Stimulated activated CD8-positive, alpha-beta memory T cell treated with anti-CD3 and anti-CD28 coated beads, Interleukin-15, amount 100 ng/mL, for 48 hours (primary cell): ENCODE results near the gene USP6NL.
A peak's percentile ranks its signal among the peaks of the same experiment; 100 is the strongest.
"Not testable (repeated sequence)": the region's sequence is repeated elsewhere in the genome, so short reads cannot be mapped to it uniquely, and the experiment has no call there.

Experiments
- DNase-seq, 2 donors: peaks; one replicate each; pipeline ENCODE4 v3.0.0-alpha.2; 2020; ENCODE audit warnings: low read depth in 2 of 2

USP6NL gene

DNA sequence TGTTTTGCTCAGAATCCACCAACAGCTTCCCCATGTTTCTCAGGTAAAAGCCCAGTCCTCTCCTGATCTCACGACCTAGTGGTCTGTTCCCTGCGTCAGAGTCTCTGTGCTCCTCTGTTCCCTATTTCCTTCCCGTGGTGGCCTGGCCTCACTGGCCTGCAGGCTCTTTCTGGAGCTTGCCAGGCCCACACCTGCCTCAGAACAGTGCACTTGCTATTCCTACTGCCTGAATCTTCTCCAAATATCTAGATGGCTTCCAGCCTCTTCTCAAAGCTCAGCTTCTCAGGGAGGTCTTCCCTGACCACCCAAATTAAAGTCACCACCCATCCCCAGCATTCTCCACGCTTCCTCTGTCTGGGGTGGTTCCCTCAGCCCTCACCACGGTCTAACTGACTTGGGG is 165.3 kb downstream of the USP6NL start:
- DNase-seq = no peak

DNA sequence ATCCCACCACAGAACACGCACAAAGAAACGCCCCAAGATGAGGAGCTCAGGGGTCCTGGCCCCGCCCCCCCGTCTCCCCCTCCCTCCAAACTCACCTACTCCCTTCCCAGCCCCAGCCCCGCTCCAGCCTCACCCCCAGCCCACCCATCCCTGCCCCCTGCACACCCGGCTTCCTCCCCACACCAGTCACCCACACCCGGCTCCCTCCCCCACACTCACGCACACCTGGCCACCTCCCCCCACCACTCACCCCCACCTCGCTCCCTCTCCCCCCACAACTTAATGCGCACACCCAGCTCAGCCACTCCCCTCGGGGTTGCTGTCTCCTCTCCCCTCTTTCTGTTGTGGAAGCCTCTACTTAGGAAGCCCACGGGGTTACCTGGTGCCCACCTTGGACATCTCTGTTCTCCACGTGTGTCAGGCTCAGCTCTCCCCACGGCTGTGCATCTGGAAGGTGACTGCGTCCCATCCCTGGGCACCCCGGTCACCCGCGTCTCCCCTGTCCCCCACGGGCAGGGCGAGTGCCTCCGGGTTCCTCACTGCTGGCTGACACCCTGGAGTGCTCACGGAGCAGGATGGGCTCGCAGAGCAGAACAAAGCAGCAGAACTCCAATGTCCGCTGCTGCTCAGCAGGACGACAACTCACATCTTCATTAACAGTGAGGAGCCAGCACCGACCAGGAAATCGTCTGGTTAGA is 166.8 kb downstream of the USP6NL start:
- DNase-seq = no peak

DNA sequence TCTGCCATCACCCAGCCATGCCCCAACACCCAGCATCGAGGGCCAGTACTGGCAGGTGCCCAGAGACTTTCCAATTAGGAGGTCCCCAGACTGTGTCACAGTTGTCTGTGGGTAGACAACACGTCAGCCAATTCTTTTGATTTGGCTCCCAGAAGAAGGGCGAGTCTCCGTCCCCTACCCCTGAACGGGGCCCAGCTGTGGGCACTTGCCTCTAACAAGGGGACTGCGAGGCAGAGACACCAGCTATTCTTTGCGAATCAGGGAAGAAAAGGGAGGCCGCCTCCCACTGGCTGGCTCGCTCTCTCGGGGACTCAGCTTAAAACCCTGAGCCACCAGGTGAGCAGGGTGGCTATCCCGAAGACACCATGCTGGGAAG is 167.3 kb downstream of the USP6NL start:
- DNase-seq = no peak

DNA sequence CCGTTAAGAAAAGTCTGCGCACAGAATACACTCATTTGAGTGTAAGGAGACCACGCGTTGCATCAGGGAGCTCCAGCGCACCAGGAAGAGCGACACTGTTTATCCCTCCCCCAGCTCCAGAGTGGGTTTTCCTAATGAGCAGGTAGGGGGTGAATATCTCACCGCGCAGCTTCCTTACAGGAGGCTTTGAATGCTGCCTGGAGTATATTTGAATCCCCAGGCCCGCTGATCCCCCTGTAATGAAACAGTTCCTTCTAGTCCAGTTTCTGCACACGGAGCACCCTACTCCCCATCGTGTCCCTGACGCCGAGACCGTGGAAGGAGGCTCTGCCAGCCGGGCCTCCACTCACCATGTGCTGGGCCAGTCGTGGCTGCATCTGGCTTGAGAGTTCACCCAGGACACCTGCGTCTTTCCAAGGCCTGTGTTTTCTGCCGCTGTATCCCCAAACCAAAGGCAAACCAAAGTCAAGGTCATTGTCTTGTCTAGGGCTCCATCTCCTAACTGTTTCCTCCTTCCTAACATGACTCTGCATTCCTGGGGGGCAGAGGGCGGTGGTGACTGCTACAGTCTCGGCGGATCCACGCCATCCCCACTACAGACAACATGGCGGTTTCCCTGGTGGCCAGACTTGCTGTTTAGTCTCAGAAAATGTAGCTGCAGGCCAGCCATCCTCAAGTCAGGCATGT is 167.8 kb downstream of the USP6NL start:
- no peak for DNase-seq

DNA sequence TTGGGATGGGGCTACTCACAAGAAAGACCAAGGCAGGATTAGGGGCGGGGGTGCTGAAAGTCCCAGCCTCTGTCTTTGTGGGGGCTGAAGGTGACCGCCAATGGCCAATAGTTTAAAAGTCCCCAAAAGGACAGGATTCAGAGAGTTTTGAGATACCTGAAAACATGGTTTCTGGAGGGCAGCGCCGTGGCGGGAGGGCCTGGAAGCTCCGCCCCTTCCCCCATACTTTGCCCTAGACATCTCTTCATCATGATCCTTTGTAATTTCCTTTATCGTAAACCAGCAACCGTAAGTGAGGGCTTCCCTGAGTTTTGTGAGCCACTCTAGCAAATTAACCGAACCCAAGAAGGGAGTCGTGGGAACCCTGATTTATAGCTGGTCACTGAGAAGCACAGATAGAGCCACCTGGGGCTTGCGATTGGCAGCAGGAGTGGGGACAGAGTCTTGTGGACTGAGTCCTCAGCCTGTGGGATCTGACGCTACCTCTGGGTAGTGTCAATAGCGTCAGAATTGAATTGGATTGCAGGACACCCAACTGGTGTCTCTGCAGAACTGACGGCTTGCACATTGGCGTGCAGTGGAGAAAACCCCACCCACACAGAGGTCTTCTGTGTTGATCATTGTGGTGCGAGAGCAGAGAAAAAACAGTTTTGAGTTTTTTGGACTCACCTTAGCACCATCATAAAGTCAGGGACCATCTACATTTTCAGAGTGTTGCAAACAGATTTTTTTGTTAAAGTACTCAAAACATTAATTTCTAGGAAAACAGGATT is 169.3 kb downstream of the USP6NL start:
- no peak for DNase-seq

DNA sequence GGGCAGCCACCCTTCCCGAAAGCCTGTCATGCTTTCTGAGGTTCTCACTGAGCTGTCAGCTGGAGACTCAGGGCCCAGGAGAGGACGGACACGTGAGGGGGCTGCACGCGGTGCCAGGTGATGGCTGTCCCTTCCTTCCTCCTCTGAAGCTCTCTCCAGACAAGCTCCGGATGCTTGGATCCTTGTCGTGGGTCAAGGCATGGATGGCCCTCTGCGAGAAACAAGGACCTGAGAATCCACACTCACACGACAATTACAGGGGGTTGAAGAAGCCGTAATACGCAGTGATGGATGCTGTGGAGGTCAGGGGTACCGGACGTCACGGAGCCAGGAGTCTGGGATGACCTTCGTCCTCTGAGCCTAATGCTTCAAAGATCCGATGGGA is 170.3 kb downstream of the USP6NL start:
- no peak for DNase-seq

DNA sequence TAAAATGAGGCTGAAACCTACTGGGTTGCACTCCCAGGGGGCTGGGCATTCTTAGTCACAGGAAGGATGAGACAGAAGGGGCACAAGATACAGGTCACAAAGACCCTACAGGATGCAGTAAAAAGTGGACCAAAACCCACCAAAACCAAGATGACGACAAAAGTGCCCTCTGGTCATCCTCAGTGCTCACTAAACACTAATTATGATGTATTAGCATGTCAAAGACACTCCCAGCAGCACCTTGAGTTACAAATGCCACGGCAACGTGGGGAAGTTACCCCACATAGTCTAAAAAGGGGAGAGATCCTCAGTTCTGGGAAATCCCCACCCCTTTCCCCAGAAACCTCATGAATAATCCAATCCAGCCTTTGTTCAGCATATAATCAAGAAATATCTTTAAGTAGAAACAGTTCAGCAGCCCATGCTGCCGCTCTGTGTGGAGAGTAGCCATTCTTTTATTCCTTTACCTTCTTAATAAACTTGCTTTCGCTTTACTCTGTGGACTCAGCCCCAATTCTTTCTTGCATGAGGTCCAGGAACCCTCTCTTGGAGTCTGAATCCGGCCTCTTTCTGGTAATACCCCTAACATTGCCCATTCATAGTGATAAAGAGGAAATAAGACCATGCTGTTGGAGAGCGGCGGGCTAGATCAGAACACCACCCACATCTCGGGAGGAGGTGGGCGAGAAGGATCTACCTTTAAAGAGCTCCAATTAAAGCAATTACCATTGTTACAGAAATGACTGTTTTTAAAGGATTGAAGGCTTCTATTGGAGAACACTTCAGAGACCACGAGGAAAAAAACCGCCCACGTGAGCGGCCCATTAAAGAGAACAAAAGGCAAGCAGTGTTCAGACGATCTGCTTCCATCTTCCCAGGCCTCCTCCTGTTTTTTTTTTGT is 170.9 kb downstream of the USP6NL start:
- peak; percentile 36 to 46 for DNase-seq

DNA sequence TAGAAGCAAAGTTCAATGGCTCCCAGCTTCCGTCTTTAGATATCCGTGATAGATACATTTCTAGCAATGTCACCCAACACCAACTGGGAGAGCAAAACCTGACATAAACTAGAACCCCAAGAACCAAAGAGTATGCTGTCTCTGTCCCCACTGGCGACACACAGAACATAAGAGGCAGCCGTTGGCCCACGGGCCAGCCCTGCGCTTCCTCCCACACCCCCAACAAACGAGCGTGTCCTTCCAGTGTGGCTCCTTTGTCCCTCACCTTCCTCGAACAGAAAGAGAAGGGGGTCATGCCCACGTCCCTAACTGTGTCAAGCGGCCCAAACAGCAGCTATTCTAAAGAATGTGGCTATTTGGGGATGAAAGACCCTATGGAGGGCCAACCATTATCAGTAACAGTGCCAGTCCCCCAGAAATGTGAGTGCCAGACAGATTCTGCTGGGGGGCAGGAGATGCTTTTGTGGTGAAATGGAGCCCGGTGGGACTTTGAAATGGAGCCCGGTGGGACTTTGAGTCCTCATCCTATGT is 171.9 kb downstream of the USP6NL start:
- no peak for DNase-seq

DNA sequence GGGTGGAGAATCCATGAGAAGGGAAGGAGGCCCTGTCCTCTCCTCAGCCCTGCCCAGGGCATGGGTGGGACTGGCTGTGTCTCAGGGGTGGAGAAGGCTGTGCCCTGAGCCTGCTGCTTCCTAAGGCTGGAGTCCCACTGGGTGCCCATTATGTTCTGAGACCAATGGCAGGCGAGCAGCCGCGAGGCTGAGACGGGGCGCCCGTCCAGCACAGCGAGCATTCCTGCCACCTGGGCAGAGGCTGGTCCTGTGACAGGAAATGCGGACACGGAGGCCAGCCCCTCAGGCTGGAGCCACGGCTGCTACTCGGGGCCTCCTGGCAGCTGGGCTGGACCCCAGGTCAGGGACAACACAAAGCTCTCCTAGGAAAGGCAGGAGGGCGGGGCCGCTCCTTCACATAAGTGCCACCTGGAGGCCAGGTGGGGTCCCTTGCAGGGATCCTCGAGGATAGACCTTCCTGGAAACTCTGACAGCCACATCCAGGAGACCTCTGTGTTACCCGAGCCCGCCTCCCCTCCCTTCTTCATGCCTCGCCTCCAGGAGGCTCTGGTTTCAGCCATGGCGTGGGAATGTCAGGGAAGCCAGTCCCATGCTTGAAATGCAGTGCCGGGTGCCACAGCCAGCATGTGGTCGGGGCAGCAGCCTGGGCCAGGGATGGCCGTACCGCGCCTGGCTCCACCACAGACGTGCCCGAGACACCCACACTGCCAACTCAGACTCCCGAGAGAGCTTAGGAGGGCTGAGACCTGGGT is 173.9 kb downstream of the USP6NL start:
- no peak for DNase-seq

DNA sequence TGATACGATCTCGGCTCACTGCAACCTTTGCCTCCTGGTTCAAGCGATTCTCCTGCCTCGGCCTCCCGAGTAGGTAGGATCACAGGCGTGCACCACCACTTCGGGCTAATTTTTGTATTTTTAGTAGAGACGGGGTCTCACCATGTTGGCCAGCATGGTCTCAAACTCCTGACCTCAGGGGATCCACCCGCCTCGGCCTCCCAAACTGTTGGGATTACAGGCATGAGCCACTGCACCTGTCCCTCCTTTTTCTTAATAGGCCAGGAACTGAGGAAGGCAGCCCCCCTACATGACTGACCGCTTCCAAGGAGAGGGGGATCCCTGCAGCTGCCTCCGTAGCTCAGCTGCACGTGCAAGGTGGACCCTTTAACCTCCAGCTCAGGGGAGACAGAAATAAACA is 175.0 kb downstream of the USP6NL start:
- DNase-seq = not testable (repeated sequence)

DNA sequence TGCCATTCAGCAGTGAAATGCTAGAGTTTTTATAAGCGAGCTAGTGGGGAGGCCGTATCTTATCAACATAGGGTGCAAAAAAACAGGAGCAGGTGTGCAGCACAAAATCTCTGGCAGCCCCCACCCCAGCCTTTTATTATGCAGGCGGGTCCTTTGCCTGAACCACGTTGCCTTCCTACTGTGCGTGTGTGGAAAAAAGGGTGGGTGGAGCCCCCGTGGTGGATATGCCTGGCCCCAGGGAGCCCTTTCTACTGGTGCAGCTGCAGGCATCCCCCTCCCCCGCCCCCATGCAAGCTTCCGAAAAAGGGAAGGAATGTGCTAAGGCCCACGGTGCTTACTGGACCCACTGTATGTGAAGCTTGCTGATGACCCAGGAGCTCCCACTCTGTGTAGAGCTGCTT is 175.9 kb downstream of the USP6NL start:
- no peak for DNase-seq

DNA sequence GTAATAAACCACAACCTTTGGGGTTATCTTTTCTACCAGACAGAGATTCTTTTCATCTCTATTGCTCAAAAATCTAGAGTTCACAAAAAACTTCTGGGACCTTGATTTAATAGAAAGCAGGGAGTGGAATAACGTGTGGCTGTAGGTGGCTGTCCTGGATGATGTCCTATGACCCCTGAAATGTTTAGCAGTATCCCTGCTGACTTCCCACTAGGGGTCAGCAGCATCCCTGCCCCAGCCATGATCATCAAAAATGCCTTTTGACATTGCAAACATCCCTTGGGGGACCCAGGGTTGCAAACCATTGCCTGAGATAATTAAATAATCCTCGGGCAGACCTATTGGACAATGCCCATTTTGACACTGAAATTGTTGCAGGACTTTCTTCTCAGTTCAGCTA is 177.1 kb downstream of the USP6NL start:
- no peak for DNase-seq

DNA sequence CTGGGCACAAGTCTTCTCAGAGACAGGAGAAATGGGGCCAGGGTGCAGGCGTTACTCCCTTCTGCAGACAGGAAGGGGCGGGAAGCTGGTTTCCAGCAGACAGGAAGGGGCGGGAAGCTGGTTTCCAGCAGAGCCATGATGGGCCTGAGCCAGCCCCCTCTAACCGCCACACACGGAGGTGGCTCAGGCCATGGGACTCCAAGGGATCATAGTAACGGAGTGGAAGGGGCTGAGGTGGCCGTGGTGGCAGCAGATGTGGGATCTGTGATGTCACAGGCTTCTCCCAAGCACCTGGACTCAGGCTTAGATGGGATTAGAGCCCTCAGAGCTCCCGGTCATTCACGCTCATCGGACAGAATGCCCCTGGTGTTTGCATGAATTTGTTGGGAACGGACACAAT is 177.8 kb downstream of the USP6NL start:
- DNase-seq = no peak

DNA sequence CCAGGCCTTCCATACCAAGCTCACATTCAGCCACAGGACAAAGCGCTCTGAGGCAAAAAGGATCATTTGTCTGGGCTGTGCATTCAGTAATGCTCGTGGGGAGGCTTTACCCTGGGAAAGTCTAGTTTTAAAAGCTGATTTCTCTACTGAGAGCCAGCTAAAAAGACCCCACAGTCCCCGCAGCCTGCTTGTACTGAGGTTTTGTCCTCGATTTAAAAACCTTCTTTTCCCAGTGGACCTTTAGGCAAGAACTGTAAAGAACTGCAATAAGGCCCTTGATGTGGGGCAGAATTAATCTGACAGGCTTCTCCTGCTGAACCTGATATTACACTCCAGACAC is 180.3 kb downstream of the USP6NL start:
- no peak for DNase-seq

DNA sequence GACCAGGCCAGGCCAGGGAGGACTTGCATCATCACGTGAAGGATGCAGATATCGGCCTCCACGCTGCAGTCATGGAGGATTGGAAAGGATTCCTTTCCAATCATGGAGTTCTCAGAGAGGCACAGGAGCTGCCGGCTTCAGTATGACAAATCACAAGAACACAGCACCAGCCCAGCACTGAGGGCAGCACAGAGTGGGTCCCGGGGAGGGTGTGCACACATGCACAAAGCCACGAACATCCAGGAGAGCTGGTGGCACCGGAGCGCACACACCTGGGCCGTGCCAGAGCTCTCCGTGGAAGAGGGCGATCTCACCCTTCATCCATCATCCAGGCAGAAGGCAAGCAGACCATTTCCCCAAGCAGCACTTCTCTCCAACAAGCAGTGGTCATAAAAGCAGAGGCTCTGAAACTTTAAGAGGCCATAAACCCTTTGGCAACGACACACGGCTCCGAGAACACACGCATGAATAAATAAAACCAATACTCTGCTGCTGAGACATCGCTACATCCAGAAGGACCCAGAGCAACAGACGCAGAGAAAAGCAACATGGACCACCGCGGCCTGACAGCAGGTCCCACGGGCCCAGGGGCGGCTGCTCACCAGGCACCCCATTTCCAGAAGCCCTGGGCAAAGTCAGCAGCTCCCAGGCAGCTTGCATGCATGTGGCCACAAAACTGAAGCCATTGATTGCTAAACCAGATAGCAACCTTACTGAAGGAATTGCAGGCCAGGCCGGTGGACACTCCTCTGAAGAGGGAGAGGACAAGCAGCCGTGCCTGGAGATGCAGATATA is 180.8 kb downstream of the USP6NL start:
- no peak for DNase-seq

DNA sequence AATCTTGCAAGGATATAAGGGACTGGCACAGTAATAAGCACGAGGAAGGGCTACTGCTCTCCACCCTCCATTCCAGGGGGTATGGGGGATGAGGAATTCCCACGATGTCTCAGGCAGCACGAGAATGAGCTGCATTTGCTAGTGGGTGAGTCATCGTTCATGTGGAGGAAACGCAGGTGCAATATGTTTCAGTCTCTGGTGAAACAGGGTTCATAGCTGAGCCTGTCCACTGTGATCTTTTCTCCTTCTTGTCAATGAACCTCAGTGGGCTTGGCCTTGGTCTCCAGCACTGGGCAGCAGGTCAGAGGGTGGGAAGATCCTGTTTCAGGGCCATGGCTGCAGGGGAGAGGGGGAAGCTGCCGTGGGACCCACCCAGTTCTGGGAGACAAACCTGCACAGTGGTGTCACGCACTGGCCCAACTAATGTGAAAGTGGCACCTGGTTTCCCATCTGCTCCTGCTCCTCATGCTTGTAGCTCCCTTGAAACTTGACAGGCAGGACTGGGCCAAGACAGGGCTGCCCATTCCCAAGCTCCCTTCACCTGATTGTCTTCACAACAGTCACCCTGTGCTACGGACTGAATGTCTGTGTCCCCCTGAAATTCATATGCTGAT is 181.9 kb downstream of the USP6NL start:
- DNase-seq = no peak

DNA sequence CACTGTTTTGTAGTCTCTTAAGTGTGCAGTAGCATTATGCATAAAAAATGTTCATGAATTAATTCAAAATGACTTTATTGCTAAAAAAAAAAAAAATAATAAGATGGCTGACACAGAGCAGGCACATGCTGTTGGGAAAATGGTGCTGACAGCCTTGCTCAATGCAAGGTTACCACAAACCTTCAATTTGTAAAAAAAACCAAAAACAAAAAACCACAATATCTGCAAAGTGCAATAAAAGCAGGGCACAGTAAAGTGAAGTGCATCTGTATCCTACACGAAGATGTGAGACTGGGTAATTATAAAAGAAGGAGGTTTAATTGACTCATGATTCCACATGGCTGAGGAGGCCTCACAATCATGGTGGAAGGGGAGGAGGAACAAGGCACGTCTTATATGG is 185.8 kb downstream of the USP6NL start:
- DNase-seq = no peak

DNA sequence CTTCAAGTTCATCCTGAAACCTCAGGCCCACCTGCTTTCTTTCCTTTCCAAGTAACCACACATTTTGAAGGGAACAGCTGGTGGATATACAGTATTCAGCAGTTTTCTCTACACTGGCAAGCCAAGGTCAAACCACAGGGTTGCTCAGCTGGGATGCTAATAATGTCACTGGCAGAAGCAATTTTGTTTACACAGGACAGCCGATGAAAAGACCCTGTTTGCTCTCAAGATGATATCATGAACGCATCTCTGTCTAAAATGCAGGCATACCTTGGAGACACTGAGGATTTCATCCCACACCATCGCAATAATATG is 186.2 kb downstream of the USP6NL start:
- DNase-seq = no peak

DNA sequence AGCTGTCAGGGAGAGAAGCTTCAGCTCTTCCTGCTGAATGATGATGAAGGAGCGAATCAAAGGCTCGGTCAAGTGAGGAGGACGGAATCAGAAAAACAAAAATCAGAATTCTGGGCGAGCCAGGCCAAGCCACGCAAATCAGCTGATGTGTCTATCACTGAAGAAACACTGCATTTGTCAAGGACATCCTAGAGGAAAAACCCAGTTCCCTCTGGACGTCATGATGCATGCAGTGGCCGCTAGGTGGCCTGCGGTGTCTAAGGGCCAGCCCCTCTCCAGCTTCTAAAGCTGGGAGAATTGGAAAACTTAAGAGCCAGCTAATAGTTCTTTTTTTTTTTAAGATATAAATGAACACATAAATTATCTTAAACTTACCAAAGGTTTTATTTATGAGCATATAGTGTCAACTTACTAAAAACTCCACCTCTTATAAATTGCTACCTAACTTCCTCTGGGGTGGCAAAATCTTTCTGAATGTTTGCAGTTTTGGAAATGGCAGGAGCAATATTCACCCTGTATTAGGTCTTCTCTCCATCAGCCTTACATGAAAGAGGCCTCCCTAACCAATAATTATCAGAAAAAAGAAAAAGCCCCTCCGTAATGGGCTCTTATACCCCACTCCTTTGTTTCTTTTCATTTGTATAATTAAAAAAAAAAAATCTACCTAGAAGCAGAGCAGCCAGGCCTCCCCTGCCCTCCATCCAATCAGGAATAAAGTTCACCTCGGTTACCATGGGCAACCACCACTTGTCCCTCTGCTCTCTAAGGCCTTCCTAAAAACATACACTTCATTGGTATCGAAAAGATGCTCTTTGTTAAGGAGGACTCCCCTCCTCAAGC is 186.8 kb downstream of the USP6NL start:
- DNase-seq = no peak
